Esophagus squamous epithelium (tissue), 4 donors: ENCODE data around the gene CACNA2D3.

Source experiments
- CTCF ChIP-seq, 6 experiments: fragments of 450-650 bp in 4 of 6; fragments of 200-600 bp in 2 of 6; sonication (generic) in 2 of 6; IDR thresholded peaks; one replicate each; pipeline ENCODE4 v1.5.1; 2016 to 2019; ENCODE audit warnings: antibody characterized with exemption in 6 of 6, mild to moderate bottlenecking in 4 of 6, moderate library complexity in 4 of 6
- POLR2A ChIP-seq, 4 donors: fragments of 450-650 bp; IDR thresholded peaks; one replicate each; pipeline ENCODE4 v1.6.1; 2017; ENCODE audit warnings: antibody characterized with exemption in 4 of 4, mild to moderate bottlenecking in 4 of 4, moderate library complexity in 3 of 4

GRCh38 chr3:54376939-54377578 is 254.7 kb downstream of the CACNA2D3 start:
- no peak for TF ChIP-seq CTCF (IDR thresholded peaks at IDR 0.05)
- no peak for TF ChIP-seq POLR2A (IDR thresholded peaks at IDR 0.05)
